Measurements from ENCODE around the gene BCL7A.
"Not testable (repeated sequence)": the region's sequence is repeated elsewhere in the genome, so short reads cannot be mapped to it uniquely, and the experiment has no call there.

The BCL7A gene

DNA sequence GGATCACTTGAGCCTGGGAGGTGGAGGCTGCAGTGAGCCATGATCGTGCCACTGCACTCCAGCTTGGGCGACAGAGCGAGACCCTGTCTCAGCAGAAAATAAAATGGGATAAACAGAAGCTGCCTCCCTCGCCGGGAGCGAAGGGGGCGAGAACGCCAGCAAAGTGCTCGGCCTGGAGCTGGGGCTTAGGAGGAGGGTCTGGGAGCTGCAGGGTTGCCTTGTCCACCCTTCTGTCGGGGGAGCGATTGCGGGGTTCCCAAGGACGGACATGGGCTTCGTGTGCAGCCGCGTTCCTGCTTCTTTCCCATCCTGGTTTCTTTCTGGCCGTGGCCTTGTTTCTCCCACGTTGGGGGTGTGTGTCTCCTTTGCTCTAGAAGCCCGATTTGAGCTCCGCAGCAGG is 29.0 kb downstream of the BCL7A start:
- no peak for DNase-seq (ENCODE audit: extremely low spot score)
- TF ChIP-seq, protein P1, sequence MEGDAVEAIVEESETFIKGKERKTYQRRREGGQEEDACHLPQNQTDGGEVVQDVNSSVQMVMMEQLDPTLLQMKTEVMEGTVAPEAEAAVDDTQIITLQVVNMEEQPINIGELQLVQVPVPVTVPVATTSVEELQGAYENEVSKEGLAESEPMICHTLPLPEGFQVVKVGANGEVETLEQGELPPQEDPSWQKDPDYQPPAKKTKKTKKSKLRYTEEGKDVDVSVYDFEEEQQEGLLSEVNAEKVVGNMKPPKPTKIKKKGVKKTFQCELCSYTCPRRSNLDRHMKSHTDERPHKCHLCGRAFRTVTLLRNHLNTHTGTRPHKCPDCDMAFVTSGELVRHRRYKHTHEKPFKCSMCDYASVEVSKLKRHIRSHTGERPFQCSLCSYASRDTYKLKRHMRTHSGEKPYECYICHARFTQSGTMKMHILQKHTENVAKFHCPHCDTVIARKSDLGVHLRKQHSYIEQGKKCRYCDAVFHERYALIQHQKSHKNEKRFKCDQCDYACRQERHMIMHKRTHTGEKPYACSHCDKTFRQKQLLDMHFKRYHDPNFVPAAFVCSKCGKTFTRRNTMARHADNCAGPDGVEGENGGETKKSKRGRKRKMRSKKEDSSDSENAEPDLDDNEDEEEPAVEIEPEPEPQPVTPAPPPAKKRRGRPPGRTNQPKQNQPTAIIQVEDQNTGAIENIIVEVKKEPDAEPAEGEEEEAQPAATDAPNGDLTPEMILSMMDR (IDR thresholded peaks at IDR 0.05; ENCODE audit: control extremely low read depth, extremely low read depth, low read depth, missing control alignments) = no peak
- CTCF ChIA-PET = interaction anchor here (1.1 to 7.6 kb wide), 6 partner anchors 9 to 140 kb away, joined by 3 to 209 read pairs (median 5); partner anchors contain the start of gene CFAP251
- POLR2A ChIA-PET = interaction anchor here (0.7 kb wide), 1 partner anchor 12 kb away, joined by 3 read pairs; no protein-coding TSS in a partner anchor

DNA sequence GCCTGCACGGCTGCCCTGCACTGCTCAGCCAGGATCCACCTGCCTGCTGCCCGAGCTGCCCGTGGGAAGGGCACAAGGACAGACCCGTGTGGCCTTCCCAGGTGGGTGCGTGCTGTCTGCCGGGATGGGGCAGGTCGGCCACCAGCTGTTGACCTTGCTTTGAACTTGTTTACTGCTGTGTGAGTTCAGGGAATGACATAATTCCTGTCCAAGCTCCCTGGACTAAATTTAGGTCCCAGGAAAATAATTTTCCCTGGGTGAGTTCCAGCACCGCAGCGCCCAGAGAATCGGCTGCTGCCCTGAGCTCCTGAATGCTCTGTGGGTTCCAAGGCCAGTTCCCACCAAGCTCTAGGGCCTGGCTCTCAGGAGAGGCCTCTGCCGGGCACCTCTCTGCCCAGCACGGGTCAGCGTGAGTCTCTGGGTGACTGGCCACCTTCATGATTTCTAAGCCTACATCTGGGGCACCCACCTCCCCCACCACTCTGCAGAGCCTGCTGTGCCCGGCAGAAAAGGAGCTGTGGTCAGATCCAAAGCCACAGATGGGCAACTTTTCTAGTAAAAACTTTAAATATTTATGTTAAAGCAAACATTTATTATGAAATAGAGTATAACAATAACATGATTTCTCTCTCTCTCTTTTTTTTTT is 29.7 kb downstream of the BCL7A start:
- CTCF ChIA-PET = interaction anchor here (0.9 to 7.6 kb wide), 7 partner anchors 9 to 140 kb away, joined by 3 to 209 read pairs (median 5); partner anchors contain the start of gene CFAP251
- POLR2A ChIA-PET = interaction anchor here (0.7 kb wide), 1 partner anchor 13 kb away, joined by 3 read pairs; no protein-coding TSS in a partner anchor
- TF ChIP-seq, protein P1 (IDR thresholded peaks at IDR 0.05; ENCODE audit: control extremely low read depth, extremely low read depth, low read depth, missing control alignments) = no peak
- no peak for DNase-seq (ENCODE audit: extremely low spot score)

DNA sequence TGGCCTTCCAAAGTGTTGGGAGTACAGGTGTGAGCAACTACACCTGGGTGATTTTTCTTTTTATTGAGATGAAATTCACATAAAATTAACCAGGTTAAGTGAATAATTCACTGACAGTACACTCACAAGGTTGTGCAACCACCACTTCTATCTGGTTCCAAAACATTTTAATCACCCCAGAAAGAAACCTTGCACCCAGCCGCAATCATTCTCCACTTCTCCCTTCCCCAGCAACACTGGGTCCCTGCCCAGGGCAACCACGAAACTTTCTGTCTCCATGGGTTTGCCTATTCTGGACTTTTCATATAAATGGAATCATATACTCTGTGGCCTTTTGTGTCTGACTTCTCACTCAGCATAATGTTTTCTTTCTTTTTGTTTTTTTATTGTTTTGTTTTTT is 30.6 kb downstream of the BCL7A start:
- ChIA-PET CTCF (interaction anchor here (0.9 to 7.6 kb wide), 5 partner anchors 9 to 134 kb away, joined by 3 to 209 read pairs (median 5); partner anchors contain the start of gene CFAP251), POLR2A (no interaction called here)
- DNase-seq (ENCODE audit: extremely low spot score) = no peak
- TF ChIP-seq, protein P1 (IDR thresholded peaks at IDR 0.05; ENCODE audit: control extremely low read depth, extremely low read depth, low read depth, missing control alignments) = no peak

DNA sequence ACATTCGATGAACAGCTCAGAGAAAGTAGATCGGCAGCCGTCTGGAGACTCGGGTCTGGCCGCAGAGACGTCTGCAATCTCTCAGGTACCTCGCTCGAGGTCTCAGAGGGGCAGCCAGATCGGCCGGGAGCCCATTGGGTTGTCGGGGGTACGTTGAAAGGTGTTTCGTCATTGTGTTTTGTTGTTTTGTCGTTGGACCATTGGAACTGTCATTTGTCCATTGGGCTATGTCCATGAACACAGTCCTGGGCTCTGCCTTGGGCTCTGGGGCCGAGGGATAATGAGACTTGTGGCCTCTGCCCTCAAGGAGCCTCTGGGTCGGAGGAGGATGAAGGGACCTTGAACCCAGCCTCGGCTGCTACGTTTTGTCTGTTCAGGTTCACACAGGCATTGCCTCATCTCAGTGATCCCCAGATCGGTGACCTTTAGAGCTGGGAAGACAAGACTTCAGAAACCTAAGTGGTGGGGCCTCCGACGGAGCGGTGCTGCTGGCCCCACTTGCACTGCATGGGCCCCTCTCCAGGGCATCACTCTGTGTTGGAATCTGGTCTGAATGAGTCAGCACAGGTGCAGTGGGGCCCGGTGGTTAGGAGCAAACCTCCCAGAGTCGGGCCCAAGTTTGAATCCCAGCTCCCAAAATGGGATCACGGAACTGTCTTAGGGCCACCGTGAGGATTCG is 33.3 kb downstream of the BCL7A start:
- TF ChIP-seq, protein P1 (IDR thresholded peaks at IDR 0.05; ENCODE audit: control extremely low read depth, extremely low read depth, low read depth, missing control alignments) = no peak
- POLR2A ChIA-PET = no interaction called here
- CTCF ChIA-PET = interaction anchor here (0.5 to 7.6 kb wide), 29 partner anchors 10 to 300 kb away, joined by 3 to 209 read pairs (median 5); partner anchors contain the start of gene PSMD9
- DNase-seq (ENCODE audit: extremely low spot score) = no peak

DNA sequence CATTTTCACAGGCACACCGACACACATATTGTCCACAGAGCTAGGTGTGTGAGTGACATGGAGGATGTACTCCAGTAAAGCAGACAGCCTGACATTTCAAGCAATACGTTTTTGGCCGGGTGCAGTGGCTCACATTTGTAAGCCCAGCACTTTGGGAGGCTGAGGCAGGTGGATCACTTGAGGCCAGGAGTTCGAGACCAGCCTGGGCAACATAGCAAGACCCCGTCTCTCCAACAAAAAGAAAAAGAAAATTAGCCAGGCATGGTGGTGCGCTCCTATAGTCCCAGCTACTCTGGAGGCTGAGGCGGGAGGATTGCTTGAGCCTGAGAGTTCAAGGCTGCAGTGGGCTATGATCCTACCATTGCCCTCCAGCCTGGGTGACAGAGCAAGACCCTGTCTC is 34.7 kb downstream of the BCL7A start:
- CTCF ChIA-PET = interaction anchor here (1.2 to 7.6 kb wide), 4 partner anchors 40 to 134 kb away, joined by 3 to 209 read pairs (median 15); no protein-coding TSS in a partner anchor
- POLR2A ChIA-PET; DNase-seq (ENCODE audit: extremely low spot score): not testable (repeated sequence)

DNA sequence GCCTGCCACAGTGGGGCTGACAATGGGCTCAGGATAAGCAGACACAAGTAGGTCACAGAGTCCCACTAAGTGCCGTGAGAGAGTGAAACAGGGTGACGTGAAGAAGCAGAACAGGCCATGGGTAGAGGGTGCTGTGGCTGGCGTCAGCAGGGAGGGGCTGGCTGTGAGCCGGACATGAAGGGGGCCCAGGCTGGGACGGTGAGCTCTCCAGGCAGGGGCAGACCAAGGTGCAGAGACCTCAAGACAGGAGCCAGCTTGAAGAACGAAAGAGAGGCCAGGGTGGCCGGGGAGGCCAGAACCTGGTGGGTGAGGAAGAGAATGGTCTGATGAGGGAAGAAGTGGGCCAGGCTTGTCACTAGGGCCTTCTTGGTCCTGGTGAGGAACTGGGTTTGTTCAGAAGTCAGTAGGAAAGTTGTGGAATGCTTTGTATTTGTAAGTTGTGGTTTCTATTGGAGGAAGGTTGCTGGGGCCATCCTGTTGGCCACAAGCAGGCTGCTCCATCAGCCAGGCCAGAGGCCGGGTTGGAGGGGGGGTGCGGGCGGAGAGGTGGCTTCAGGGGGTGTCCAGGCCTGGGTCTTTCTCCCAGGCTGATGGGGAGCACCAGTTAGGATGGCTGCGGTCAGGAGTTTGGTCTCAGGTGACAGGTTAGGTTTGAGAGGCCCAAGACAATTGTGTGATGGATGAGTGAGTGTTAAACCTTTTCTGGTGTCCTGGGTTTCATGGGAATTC is 35.5 kb downstream of the BCL7A start:
- ChIA-PET POLR2A (no interaction called here), CTCF (interaction anchor here (1.2 to 7.6 kb wide), 4 partner anchors 40 to 134 kb away, joined by 3 to 209 read pairs (median 15); no protein-coding TSS in a partner anchor)
- no peak for DNase-seq (ENCODE audit: extremely low spot score)
- TF ChIP-seq, protein P1 (IDR thresholded peaks at IDR 0.05; ENCODE audit: control extremely low read depth, extremely low read depth, low read depth, missing control alignments) = no peak
